Endothelial cell of umbilical vein (primary cell): Measurements from ENCODE around the gene PLPPR3. TPM values are rescaled to one million over a fixed set of nuclear protein-coding genes. Genes with fewer than 3 reads are reported as not detected.

ENCODE experiments used
- BruUV-seq: library from RNA; stranded (reverse); fragments of 400-500 nt; replicated peaks from 2 replicates; lab custom pipeline; 2021; lab: Mats Ljungman, UMichigan
- CTCF ChIA-PET: fragments of 300-600, 350-600 bp; sonication (Branson Sonifier 250); formaldehyde crosslinking; loops from one replicate; lab custom pipeline; 2021; ENCODE audit warnings: antibody characterized with exemption, inconsistent platforms; lab: Charles Lee
- POLR2A ChIA-PET: fragments of 300-600, 350-600 bp; sonication (Branson Sonifier 250); formaldehyde crosslinking; loops from one replicate; lab custom pipeline; 2021; ENCODE audit warnings: antibody characterized with exemption, inconsistent platforms; lab: Charles Lee
- DNase-seq: peaks from one replicate; pipeline ENCODE4 v3.0.0-alpha.2; 2011; ENCODE audit warnings: low read depth, low spot score
- FAIRE-seq: peaks from 2 replicates; lab custom pipeline; 2011; peaks lifted over from hg19 to GRCh38; lab: Jason Lieb, UNC
- H2AFZ ChIP-seq: 2 replicates; pipeline ENCODE4 v1.6.0; 2012; ENCODE audit warnings: low read depth, low read length, control low read depth, inconsistent platforms
- H3K27ac ChIP-seq: 2 replicates; pipeline ENCODE4 v1.5.1; 2011; ENCODE audit warnings: low read depth, mild to moderate bottlenecking, control low read depth, low read length, moderate library complexity; ENCODE audit not compliant: insufficient read depth
- H3K27me3 ChIP-seq, 2 experiments: 2 replicates each; pipeline versions ENCODE4 v1.6.0 to v1.6.1; 2011; ENCODE audit warnings: low read length in 2 of 2, mixed read lengths in 1 of 2; ENCODE audit not compliant: control insufficient read depth in 2 of 2, insufficient read depth in 2 of 2
- H3K36me3 ChIP-seq, 2 experiments: 2 replicates in 1 of 2; 3 replicates in 1 of 2; pipeline ENCODE4 v1.5.1; 2011; ENCODE audit warnings: low read length in 2 of 2, mild to moderate bottlenecking in 1 of 2, moderate library complexity in 1 of 2; ENCODE audit not compliant: control insufficient read depth in 2 of 2, insufficient read depth in 2 of 2; ENCODE audit errors: extremely low read depth in 1 of 2
- H3K4me1 ChIP-seq: 3 replicates; pipeline ENCODE4 v1.5.1; 2011; ENCODE audit warnings: mild to moderate bottlenecking, low read length; ENCODE audit not compliant: control insufficient read depth, insufficient read depth; ENCODE audit errors: extremely low read depth
- H3K4me2 ChIP-seq: 2 replicates; pipeline ENCODE4 v1.6.1; 2011; ENCODE audit warnings: low read length, control low read depth, mixed read lengths; ENCODE audit not compliant: insufficient read depth
- H3K4me3 ChIP-seq, 3 experiments: fragments of 200-600 bp in 1 of 3; sonication (generic), shearing (Covaris generic) in 1 of 3; replicated peaks in 1 of 3; 2 replicates each; pipeline ENCODE4 v1.5.1; 2011 to 2016; ENCODE audit warnings: control low read depth in 3 of 3, low read length in 3 of 3, mild to moderate bottlenecking in 2 of 3, inconsistent platforms in 1 of 3, low read depth in 1 of 3, moderate library complexity in 1 of 3; ENCODE audit not compliant: insufficient read depth in 1 of 3
- H3K79me2 ChIP-seq: 2 replicates; pipeline ENCODE4 v1.6.0; 2012; ENCODE audit warnings: low read length, inconsistent platforms; ENCODE audit not compliant: control insufficient read depth, insufficient read depth
- H3K9ac ChIP-seq: replicated peaks from 2 replicates; pipeline ENCODE3; 2011; ENCODE audit warnings: low read length, control low read depth; ENCODE audit not compliant: insufficient read depth; ENCODE audit errors: extremely low read depth
- H3K9me1 ChIP-seq: replicated peaks from 3 replicates; pipeline ENCODE4 v1.6.0; 2011; ENCODE audit warnings: mild to moderate bottlenecking, low read length; ENCODE audit not compliant: control insufficient read depth, insufficient read depth; ENCODE audit errors: extremely low read depth
- H3K9me3 ChIP-seq: replicated peaks from 2 replicates; pipeline ENCODE4 v1.5.1; 2012; ENCODE audit warnings: low read length, inconsistent platforms; ENCODE audit not compliant: control insufficient read depth, insufficient read depth
- H4K20me1 ChIP-seq: replicated peaks from 2 replicates; pipeline ENCODE3; 2011; ENCODE audit warnings: mild to moderate bottlenecking, low read length; ENCODE audit not compliant: control insufficient read depth, insufficient read depth; ENCODE audit errors: extremely low read depth
- EZH2 ChIP-seq: IDR thresholded peaks from 2 replicates; pipeline ENCODE4 v1.6.1; 2012; ENCODE audit warnings: borderline replicate concordance, low read depth, mild to moderate bottlenecking, moderate library complexity, low read length, inconsistent platforms; ENCODE audit not compliant: severe bottlenecking
- FOS ChIP-seq: IDR thresholded peaks from 2 replicates; pipeline ENCODE4 v1.6.1; 2011; ENCODE audit warnings: mild to moderate bottlenecking, low read length, moderate library complexity, borderline replicate concordance; ENCODE audit not compliant: insufficient read depth
- GATA2 ChIP-seq: IDR thresholded peaks from 2 replicates; pipeline ENCODE4 v1.7.0; 2011; ENCODE audit warnings: low read depth, mild to moderate bottlenecking, moderate library complexity, mixed read lengths, low read length; ENCODE audit not compliant: insufficient read length, insufficient read depth
- JUN ChIP-seq: IDR thresholded peaks from 2 replicates; pipeline ENCODE4 v1.6.1; 2011; ENCODE audit warnings: borderline replicate concordance, low read depth; ENCODE audit not compliant: insufficient read length, insufficient read depth
- MYC ChIP-seq: IDR thresholded peaks from one replicate; pipeline ENCODE4 v1.6.1; 2011; ENCODE audit warnings: mild to moderate bottlenecking, low read depth, low read length
- POLR2A ChIP-seq: IDR thresholded peaks from 2 replicates; pipeline ENCODE4 v1.6.1; 2012; ENCODE audit warnings: low read depth, mild to moderate bottlenecking, control low read depth, low read length
- POLR2AphosphoS5 ChIP-seq: IDR thresholded peaks from 2 replicates; pipeline ENCODE4 v1.6.1; 2012; ENCODE audit warnings: low read depth, mild to moderate bottlenecking, control low read depth, low read length, moderate library complexity; ENCODE audit not compliant: insufficient read depth
- dilution Hi-C: fragments of 300-500 bp; cut with MboI; formaldehyde crosslinking; loops from one replicate; pipeline ENCODE4 v1.15.0; 2019; ENCODE audit warnings: low sequenced_read_pairs; ENCODE audit not compliant: extremely low pct_ligation_motif_present
- intact Hi-C: fragments of 100-400 bp; cut with micrococcal nuclease; formaldehyde crosslinking; loops from one replicate; pipeline ENCODE4 v1.10.0; 2022
- polyA plus RNA-seq, 4 experiments: library from polyadenylated mRNA; depleted of rRNA in 3 of 4; stranded (reverse) in 3 of 4; unstranded in 1 of 4; fragments of >200 nt; gene quantifications; 2 replicates each; pipeline versions ENCODE4 v1.2.1 to v1.2.3, GENCODE V29; 2011 to 2012; ENCODE audit warnings: missing spikeins in 1 of 4
- total RNA-seq: library from RNA; stranded (reverse); gene quantifications from 2 replicates; pipeline ENCODE4 v1.2.3, GENCODE V29; 2021
- TF ChIP-seq, protein P1 (sequence below), 2 donors: IDR thresholded peaks; 1 replicate in 1 of 2; 2 replicates in 1 of 2; pipeline ENCODE4 v1.5.1; 2011; ENCODE audit warnings: low read length in 2 of 2, mild to moderate bottlenecking in 2 of 2, moderate library complexity in 2 of 2, control low read depth in 1 of 2, inconsistent platforms in 1 of 2, low read depth in 1 of 2; ENCODE audit not compliant: insufficient read depth in 1 of 2; ENCODE audit errors: extremely low read depth in 1 of 2
- TF ChIP-seq, protein P2 (sequence below): IDR thresholded peaks from 2 replicates; pipeline ENCODE4 v1.6.1; 2011; ENCODE audit not compliant: insufficient read depth, insufficient read length

The PLPPR3 gene
- total and polyA plus RNA-seq, 2 donors (not counting 3 experiments of a cell fraction or from before 2014, with no cell fraction given): 1.1 to 1.2 TPM

DNA sequence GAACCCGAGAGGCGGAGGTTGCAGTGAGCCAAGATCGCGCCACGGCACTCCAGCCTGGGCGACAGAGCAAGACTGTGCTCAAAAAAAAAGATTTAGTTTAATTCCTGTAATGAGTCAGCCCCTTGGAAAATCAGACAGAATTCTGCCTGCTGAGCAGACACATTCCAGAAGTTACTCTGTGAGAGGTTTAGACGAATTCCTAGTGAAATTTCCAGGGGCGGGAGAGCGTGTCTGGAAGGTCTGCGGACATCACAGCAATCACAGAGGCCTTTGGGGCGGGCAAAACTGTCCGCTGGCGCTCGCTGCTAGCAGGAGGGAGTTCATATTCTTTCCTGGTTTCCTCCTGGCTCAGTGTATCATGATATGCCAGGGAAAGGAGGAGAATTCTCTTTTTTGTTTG is 53.3 kb downstream of the PLPPR3 start:
- H3K79me2 ChIP-seq: no peaks in the 10 kb centered on the region
- H3K27ac ChIP-seq: no peak overlapping the region
- no peaks in the 10 kb centered on the region for H3K4me1 ChIP-seq
- H3K9me1 ChIP-seq: no peaks in the 10 kb centered on the region
- no peaks in the 10 kb centered on the region for H3K9me3 ChIP-seq
- BruUV-seq: no TSS peak
- H3K4me3 ChIP-seq: no peak overlapping the region
- intact Hi-C loops: no loop called here
- no peak overlapping the region for H2AFZ ChIP-seq
- POLR2A ChIA-PET: no interaction called here
- no peaks in the 10 kb centered on the region for H3K36me3 ChIP-seq
- no peak overlapping the region for H3K4me2 ChIP-seq
- TF ChIP-seq, protein P1, sequence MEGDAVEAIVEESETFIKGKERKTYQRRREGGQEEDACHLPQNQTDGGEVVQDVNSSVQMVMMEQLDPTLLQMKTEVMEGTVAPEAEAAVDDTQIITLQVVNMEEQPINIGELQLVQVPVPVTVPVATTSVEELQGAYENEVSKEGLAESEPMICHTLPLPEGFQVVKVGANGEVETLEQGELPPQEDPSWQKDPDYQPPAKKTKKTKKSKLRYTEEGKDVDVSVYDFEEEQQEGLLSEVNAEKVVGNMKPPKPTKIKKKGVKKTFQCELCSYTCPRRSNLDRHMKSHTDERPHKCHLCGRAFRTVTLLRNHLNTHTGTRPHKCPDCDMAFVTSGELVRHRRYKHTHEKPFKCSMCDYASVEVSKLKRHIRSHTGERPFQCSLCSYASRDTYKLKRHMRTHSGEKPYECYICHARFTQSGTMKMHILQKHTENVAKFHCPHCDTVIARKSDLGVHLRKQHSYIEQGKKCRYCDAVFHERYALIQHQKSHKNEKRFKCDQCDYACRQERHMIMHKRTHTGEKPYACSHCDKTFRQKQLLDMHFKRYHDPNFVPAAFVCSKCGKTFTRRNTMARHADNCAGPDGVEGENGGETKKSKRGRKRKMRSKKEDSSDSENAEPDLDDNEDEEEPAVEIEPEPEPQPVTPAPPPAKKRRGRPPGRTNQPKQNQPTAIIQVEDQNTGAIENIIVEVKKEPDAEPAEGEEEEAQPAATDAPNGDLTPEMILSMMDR (IDR thresholded peaks at IDR 0.05; ENCODE audit: extremely low read depth in 1 of 2, insufficient read depth in 1 of 2, low read depth in 1 of 2, low read length in 2 of 2): no peak
- TF ChIP-seq POLR2A (no peak), POLR2AphosphoS5 (no peak), FOS (no peak), MYC (no peak), EZH2 (no peak), JUN (no peak), GATA2 (no peak)
- TF ChIP-seq, protein P2, sequence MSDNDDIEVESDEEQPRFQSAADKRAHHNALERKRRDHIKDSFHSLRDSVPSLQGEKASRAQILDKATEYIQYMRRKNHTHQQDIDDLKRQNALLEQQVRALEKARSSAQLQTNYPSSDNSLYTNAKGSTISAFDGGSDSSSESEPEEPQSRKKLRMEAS: no peak
- FAIRE-seq (no peak), DNase-seq (no peak)
- H3K9ac ChIP-seq: no peak overlapping the region
- dilution Hi-C loops: no loop called here
- no peaks in the 10 kb centered on the region for H3K27me3 ChIP-seq
- no peaks in the 10 kb centered on the region for H4K20me1 ChIP-seq
- CTCF ChIA-PET: interaction anchor here (1.5 to 3.1 kb wide), 4 partner anchors 21 to 216 kb away, joined by 4 to 32 read pairs (median 8); partner anchors contain the start of gene WDR18
